Endodermal cell (in vitro differentiated cells): ENCODE results near the gene SENP1. TPM values are rescaled to one million over a fixed set of nuclear protein-coding genes. Genes with fewer than 3 reads are reported as not detected.

Source experiments
- DNase-seq: peaks from one replicate; pipeline ENCODE4 v3.0.0-alpha.2; 2017
- H3K27ac ChIP-seq: 2 replicates; pipeline ENCODE4 v1.5.1; 2013; ENCODE audit warnings: mild to moderate bottlenecking, low read depth, low read length, moderate library complexity
- H3K27me3 ChIP-seq: 2 replicates; pipeline ENCODE4 v1.6.1; 2013; ENCODE audit warnings: mild to moderate bottlenecking, low read length, moderate library complexity; ENCODE audit not compliant: insufficient read depth, control insufficient read depth, poor library complexity, severe bottlenecking
- H3K36me3 ChIP-seq: 2 replicates; pipeline ENCODE4 v1.7.0; 2013; ENCODE audit warnings: mild to moderate bottlenecking, low read length, moderate library complexity; ENCODE audit not compliant: control insufficient read depth, insufficient read depth
- H3K4me1 ChIP-seq: one replicate; pipeline ENCODE4 v1.7.0; 2013; ENCODE audit warnings: low read length; ENCODE audit not compliant: control insufficient read depth, insufficient read depth
- H3K4me3 ChIP-seq: 2 replicates; pipeline ENCODE4 v1.5.1; 2013; ENCODE audit warnings: mild to moderate bottlenecking, low read length, moderate library complexity
- H3K9ac ChIP-seq: 2 replicates; pipeline ENCODE4 v1.6.1; 2013; ENCODE audit warnings: mild to moderate bottlenecking, low read length, moderate library complexity; ENCODE audit not compliant: poor library complexity, severe bottlenecking; ENCODE audit errors: extremely low read depth
- H3K9me3 ChIP-seq: 2 replicates; pipeline ENCODE4 v1.6.1; 2013; ENCODE audit warnings: mild to moderate bottlenecking, low read length, moderate library complexity; ENCODE audit not compliant: control insufficient read depth
- H3K27ac Mint-ChIP-seq: 2 replicates; pipeline ENCODE4 v1.8.0; 2020; ENCODE audit warnings: mixed read lengths
- H3K27me3 Mint-ChIP-seq: 2 replicates; pipeline ENCODE4 v1.8.0; 2021; ENCODE audit warnings: mild to moderate bottlenecking, mixed read lengths; ENCODE audit not compliant: insufficient read depth
- H3K36me3 Mint-ChIP-seq: 2 replicates; pipeline ENCODE4 v1.8.0; 2020; ENCODE audit warnings: low read depth, mixed read lengths
- H3K4me1 Mint-ChIP-seq: 2 replicates; pipeline ENCODE4 v1.8.0; 2020; ENCODE audit warnings: mixed read lengths
- H3K4me3 Mint-ChIP-seq: 2 replicates; pipeline ENCODE4 v1.8.0; 2020; ENCODE audit warnings: mild to moderate bottlenecking, moderate library complexity, mixed read lengths
- H3K9me3 Mint-ChIP-seq: 2 replicates; pipeline ENCODE4 v1.8.0; 2020; ENCODE audit warnings: mild to moderate bottlenecking, mixed read lengths
- WGBS, 2 experiments: methylation state at CpG; one replicate each; pipeline versions ENCODE4 v1.1.5 to v1.1.7; 2013; ENCODE audit warnings: missing lambda C conversion rate in 2 of 2, mixed read lengths in 1 of 2; ENCODE audit not compliant: insufficient coverage in 1 of 2, insufficient read length in 1 of 2; 5-methylcytosine and 5-hydroxymethylcytosine counted together
- total RNA-seq, 2 donors: library from RNA; stranded (reverse); fragmentation: NEBNext Ultra II Directional in 1 of 2; extraction: Animal tissue kit (Norgen Biotek cat#: 25700) in 1 of 2; gene quantifications; 2 replicates in 1 of 2; 3 replicates in 1 of 2; pipeline ENCODE4 v1.2.1, GENCODE V29; 2021
- TF ChIP-seq, protein P1 (sequence below): fragments of 200-600 bp; sonication (generic); conservative IDR thresholded peaks from 2 replicates; pipeline ENCODE4 v1.5.0; 2021; ENCODE audit warnings: antibody characterized with exemption, mild to moderate bottlenecking

Gene SENP1
- total RNA-seq, 2 donors from 2014 or later: 30.6 to 39.6 TPM

DNA sequence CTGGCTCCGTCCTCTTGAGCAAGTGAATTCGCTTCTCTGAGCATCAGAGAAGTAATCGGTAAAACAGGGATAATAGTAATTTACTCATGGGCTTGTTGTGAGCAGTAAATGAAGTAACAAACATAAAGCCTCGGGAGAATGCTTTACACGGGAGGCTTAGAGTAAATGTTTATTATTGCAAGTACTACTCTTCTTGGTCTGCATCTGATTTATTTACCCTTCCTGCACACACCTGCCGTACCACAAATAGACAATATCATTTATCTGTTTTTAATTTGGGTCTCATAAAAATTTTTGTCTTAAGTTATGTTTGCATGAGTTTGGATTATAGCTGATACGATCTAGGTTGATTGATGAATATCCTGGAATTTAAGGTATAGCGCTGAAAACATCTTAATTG, 93.8 kb downstream of the SENP1 start:
- Histone ChIP-seq H3K4me3 (no peak overlapping the region), H3K9me3 (no peaks in the 10 kb centered on the region), H3K9ac (no peak overlapping the region), H3K27me3 (peaks cover 100% of the 10 kb centered on the region), H3K27ac (no peak overlapping the region), H3K4me1 (no peaks in the 10 kb centered on the region), H3K36me3 (no peaks in the 10 kb centered on the region)
- Mint-ChIP-seq H3K4me1 (no peaks in the 10 kb centered on the region), H3K27me3 (peaks cover 100% of the 10 kb centered on the region), H3K27ac (no peak overlapping the region), H3K4me3 (no peak overlapping the region), H3K9me3 (no peaks in the 10 kb centered on the region), H3K36me3 (no peaks in the 10 kb centered on the region)
- no peak for DNase-seq
- TF ChIP-seq, protein P1, sequence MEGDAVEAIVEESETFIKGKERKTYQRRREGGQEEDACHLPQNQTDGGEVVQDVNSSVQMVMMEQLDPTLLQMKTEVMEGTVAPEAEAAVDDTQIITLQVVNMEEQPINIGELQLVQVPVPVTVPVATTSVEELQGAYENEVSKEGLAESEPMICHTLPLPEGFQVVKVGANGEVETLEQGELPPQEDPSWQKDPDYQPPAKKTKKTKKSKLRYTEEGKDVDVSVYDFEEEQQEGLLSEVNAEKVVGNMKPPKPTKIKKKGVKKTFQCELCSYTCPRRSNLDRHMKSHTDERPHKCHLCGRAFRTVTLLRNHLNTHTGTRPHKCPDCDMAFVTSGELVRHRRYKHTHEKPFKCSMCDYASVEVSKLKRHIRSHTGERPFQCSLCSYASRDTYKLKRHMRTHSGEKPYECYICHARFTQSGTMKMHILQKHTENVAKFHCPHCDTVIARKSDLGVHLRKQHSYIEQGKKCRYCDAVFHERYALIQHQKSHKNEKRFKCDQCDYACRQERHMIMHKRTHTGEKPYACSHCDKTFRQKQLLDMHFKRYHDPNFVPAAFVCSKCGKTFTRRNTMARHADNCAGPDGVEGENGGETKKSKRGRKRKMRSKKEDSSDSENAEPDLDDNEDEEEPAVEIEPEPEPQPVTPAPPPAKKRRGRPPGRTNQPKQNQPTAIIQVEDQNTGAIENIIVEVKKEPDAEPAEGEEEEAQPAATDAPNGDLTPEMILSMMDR: no peak
- 69 to 74% methylated on average over 5 to 7 of the region's 8 CpGs for WGBS, 2 experiments

DNA sequence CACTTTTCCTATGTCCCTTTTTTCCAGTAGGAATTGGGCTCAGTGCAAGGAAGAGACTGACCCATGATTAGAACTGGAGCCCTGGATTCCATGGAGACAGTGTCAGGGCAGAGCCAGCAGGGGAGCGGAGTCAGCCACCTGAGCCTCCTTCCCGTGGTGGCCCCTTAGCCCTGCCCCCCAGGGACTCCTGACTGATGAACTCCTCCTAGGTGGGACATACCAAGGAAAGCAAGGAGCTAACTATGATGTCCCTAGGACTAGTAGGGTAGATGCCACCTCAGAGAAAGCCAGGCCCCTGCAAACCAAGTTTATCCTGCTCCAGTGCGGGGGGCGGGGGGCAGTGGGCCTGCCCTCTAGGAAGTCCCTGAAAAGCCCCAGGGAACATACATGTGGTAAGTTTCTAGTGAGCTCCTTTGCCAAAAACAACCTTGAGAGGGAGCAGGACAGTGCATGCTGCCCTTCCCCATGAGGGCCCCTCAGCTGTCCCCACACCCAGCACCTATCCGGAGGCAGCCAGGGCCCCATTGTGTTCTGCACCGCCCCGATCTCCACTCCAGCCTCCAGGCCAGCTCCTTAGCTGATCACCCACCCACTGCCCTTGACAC, 95.4 kb downstream of the SENP1 start:
- no peak overlapping the region for H3K9ac ChIP-seq
- TF ChIP-seq, protein P1: no peak
- H3K4me3 Mint-ChIP-seq: no peak overlapping the region
- H3K36me3 ChIP-seq: no peaks in the 10 kb centered on the region
- H3K27me3 Mint-ChIP-seq: peaks cover 100% of the 10 kb centered on the region
- DNase-seq: no peak
- H3K27ac ChIP-seq: no peak overlapping the region
- peaks cover 4% of the 10 kb centered on the region for H3K4me1 ChIP-seq
- no peaks in the 10 kb centered on the region for H3K9me3 ChIP-seq
- H3K27ac Mint-ChIP-seq: no peak overlapping the region
- H3K4me3 ChIP-seq: no peak overlapping the region
- peaks cover 100% of the 10 kb centered on the region for H3K27me3 ChIP-seq
- no peaks in the 10 kb centered on the region for H3K36me3 Mint-ChIP-seq
- H3K9me3 Mint-ChIP-seq: no peaks in the 10 kb centered on the region
- 53 to 61% methylated on average over 4 to 7 of the region's 7 CpGs for WGBS, 2 experiments
- peaks cover 3% of the 10 kb centered on the region for H3K4me1 Mint-ChIP-seq

DNA sequence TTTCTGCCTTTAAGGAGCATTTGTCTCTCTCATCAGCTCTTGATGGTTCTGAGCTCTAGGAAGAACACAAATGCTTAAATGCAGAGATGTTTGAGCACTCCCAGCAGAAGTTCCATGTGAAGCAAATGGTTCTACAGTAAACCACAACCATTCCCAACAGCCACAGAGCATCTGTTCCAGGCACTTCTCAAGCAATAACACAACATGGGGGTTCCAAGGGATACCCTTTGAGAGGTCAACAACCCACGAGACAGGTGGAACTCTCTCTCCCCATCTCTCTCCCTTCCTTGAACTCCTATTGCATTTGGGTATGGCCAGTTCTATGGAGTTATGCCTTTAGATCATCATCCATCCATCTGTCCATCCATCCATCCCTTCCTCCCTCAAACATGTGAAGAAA, 96.4 kb downstream of the SENP1 start:
- no peaks in the 10 kb centered on the region for H3K9me3 Mint-ChIP-seq
- peaks cover 99% of the 10 kb centered on the region for H3K27me3 Mint-ChIP-seq
- 75 to 84% methylated on average over 1 of the region's 1 CpG for WGBS, 2 experiments

More for the DNA sequence above, 96.4 kb downstream of the SENP1 start:
- TF ChIP-seq, protein P1: no peak
- Histone ChIP-seq H3K36me3 (no peaks in the 10 kb centered on the region), H3K4me3 (no peak overlapping the region), H3K9ac (no peak overlapping the region), H3K27ac (no peak overlapping the region), H3K4me1 (peaks cover 11% of the 10 kb centered on the region), H3K27me3 (peaks cover 100% of the 10 kb centered on the region), H3K9me3 (no peaks in the 10 kb centered on the region)
- DNase-seq: no peak
- H3K4me1 Mint-ChIP-seq: peaks cover 8% of the 10 kb centered on the region
- H3K36me3 Mint-ChIP-seq: no peaks in the 10 kb centered on the region
- no peak overlapping the region for H3K4me3 Mint-ChIP-seq
- no peak overlapping the region for H3K27ac Mint-ChIP-seq
